NT2/D1 (cell line): ENCODE results near the gene ULK4.

Source experiments
- SUZ12 ChIP-seq: IDR thresholded peaks from 2 replicates; pipeline ENCODE4 v1.6.1; 2011; ENCODE audit not compliant: insufficient read length, insufficient read depth; ENCODE audit errors: extremely low read depth
- YY1 ChIP-seq: IDR thresholded peaks from 2 replicates; pipeline ENCODE4 v1.6.1; 2011; ENCODE audit not compliant: insufficient read length, insufficient read depth
- ZNF274 ChIP-seq: IDR thresholded peaks from 2 replicates; pipeline ENCODE4 v1.6.1; 2011; ENCODE audit warnings: mild to moderate bottlenecking, low read depth, low read length

DNA sequence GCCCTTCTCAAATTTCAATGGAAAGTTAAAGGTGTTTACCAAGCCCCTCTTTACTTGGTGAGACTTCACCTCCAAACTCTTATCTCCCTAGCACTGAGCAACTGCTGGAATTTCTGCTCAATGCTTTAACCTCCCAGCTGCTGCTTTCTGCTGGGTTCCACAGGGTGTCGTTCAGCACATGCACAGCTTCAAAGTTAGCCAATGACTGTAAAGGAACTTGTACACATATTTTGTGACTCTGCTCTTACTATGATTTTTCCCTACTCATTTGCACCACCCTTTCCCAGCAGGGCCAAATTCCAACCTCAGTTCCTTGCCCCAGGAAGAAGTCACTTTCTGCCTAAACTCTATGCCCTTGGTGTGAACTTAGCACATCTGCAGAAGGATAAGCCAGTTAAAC lies 89.7 kb downstream of the ULK4 start:
- TF ChIP-seq ZNF274 = no peak
- TF ChIP-seq YY1 = no peak
- no peak for TF ChIP-seq SUZ12
